Esophagus muscularis mucosa (tissue), 3 donors: ENCODE measurements around the gene GON7.
"Not testable (repeated sequence)": the region's sequence is repeated elsewhere in the genome, so short reads cannot be mapped to it uniquely, and the experiment has no call there.

Experiments used
- POLR2A ChIP-seq: fragments of 450-650 bp; IDR thresholded peaks from one replicate; pipeline ENCODE4 v1.6.1; 2017; ENCODE audit warnings: antibody characterized with exemption, moderate library complexity, mild to moderate bottlenecking, low read depth
- POLR2AphosphoS5 ChIP-seq, 2 donors: sonication (generic); formaldehyde crosslinking; IDR thresholded peaks; one replicate each; pipeline ENCODE4 v1.6.1; 2017; ENCODE audit warnings: antibody characterized with exemption in 2 of 2
- TF ChIP-seq, protein P1 (sequence below), 3 experiments: fragments of 200-600 bp in 2 of 3; fragments of 450-650 bp in 1 of 3; sonication (generic) in 2 of 3; IDR thresholded peaks; one replicate each; pipeline ENCODE4 v1.5.1; 2017 to 2019; ENCODE audit warnings: antibody characterized with exemption in 3 of 3, mild to moderate bottlenecking in 2 of 3, moderate library complexity in 1 of 3

DNA sequence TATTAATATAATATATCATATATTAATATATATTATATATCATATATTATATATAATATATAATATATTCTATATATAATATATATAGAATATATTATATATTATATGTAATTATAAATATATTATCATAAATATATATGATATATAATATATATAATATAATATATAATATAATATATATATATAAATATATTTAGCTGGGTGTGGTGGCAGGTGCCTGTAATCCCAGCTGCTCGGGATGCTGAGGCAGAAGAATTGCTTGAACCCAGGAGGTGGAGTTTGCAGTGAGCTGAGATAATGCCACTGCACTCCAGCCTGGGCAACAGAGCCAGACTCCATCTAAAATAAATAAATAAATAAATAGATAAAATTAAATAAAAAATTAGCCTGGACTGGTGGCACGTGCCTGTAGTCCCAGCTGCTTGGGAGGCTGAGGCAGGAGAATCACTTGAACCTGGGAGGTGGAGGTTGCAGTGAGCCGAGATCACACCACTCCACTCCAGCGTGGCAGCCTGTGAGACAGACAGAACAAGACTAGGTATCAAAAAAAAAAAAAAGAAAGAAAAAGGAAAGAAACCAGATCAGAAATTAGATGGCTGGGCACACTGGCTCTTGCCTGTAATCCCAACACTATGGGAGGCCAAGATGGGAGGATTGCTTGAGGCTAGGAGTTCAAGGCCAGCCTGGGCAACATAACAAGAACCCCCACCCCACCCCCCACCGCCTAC, 47.1 kb downstream of the GON7 start:
- TF ChIP-seq, protein P1, sequence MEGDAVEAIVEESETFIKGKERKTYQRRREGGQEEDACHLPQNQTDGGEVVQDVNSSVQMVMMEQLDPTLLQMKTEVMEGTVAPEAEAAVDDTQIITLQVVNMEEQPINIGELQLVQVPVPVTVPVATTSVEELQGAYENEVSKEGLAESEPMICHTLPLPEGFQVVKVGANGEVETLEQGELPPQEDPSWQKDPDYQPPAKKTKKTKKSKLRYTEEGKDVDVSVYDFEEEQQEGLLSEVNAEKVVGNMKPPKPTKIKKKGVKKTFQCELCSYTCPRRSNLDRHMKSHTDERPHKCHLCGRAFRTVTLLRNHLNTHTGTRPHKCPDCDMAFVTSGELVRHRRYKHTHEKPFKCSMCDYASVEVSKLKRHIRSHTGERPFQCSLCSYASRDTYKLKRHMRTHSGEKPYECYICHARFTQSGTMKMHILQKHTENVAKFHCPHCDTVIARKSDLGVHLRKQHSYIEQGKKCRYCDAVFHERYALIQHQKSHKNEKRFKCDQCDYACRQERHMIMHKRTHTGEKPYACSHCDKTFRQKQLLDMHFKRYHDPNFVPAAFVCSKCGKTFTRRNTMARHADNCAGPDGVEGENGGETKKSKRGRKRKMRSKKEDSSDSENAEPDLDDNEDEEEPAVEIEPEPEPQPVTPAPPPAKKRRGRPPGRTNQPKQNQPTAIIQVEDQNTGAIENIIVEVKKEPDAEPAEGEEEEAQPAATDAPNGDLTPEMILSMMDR (IDR thresholded peaks at IDR 0.05), result not testable (repeated sequence)
- TF ChIP-seq POLR2A; POLR2AphosphoS5 (IDR thresholded peaks at IDR 0.05): not testable (repeated sequence)
